ENCODE results near the gene GBF1.

DNA sequence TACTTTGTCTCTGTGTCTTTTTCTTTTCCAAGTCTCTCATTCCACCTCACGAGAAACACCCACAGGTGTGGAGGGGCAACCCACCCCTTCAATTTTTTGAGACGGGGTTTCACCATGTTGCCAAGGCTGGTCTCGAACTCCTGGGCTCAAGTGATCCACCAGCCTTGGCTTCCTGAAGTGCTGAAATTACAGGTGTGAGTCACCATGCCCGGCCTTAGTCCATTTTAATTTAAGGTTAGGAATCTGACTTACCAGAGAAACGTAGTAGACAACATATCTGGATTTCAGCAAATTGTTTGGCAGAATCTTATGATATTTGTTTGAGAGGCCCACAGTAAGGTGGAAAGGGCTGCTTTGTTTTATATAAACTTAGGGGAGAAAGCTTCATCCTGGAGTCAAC, 147.0 kb downstream of the GBF1 start:
- TF ChIP-seq CTCF (IDR thresholded peaks at IDR 0.05), result no peak
- TF ChIP-seq POLR2A (IDR thresholded peaks at IDR 0.05), result no peak

Data from Peyer's patch (tissue), 4 donors.